ENCODE results near the gene PCBD2.
"Not testable (repeated sequence)": the region's sequence is repeated elsewhere in the genome, so short reads cannot be mapped to it uniquely, and the experiment has no call there.

The PCBD2 gene

GRCh38 chr5:134957920-134958608, 53.1 kb downstream of the PCBD2 start:
- in situ Hi-C loops (cut with MboI; ENCODE audit: low sequenced_read_pairs) = no loop called here

GRCh38 chr5:134958755-134959154, 53.8 kb downstream of the PCBD2 start:
- in situ Hi-C loops (cut with MboI; ENCODE audit: low sequenced_read_pairs) = no loop called here

GRCh38 chr5:134963098-134963497, 58.2 kb downstream of the PCBD2 start:
- in situ Hi-C loops (cut with MboI; ENCODE audit: low sequenced_read_pairs) = no loop called here

GRCh38 chr5:134964359-134965270, 59.7 kb downstream of the PCBD2 start:
- in situ Hi-C loops (cut with MboI; ENCODE audit: low sequenced_read_pairs) = no loop called here

GRCh38 chr5:134965271-134965825, 60.4 kb downstream of the PCBD2 start:
- in situ Hi-C loops (cut with MboI; ENCODE audit: low sequenced_read_pairs) = no loop called here

- in situ Hi-C loops (cut with MboI; ENCODE audit: low sequenced_read_pairs) = no loop called here
These were observed 62.7 kb downstream of the PCBD2 start, which contains the start of gene CATSPER3 for GRCh38 chr5:134967607-134968006. CATSPER3 (plus strand) TSS chr5:134967907; CDS start chr5:134967992, 85 bp downstream.

GRCh38 chr5:134968055-134968454, 63.1 kb downstream of the PCBD2 start:
- in situ Hi-C loops (cut with MboI; ENCODE audit: low sequenced_read_pairs) = no loop called here

GRCh38 chr5:134969166-134969565, 64.2 kb downstream of the PCBD2 start:
- in situ Hi-C loops (cut with MboI; ENCODE audit: low sequenced_read_pairs) = no loop called here

- in situ Hi-C loops (cut with MboI; ENCODE audit: low sequenced_read_pairs) = no loop called here
These were observed 70.3 kb downstream of the PCBD2 start for GRCh38 chr5:134975078-134975715.

GRCh38 chr5:134975843-134976242, 70.9 kb downstream of the PCBD2 start:
- in situ Hi-C loops (cut with MboI; ENCODE audit: low sequenced_read_pairs) = no loop called here

- in situ Hi-C loops (cut with MboI; ENCODE audit: low sequenced_read_pairs) = no loop called here
These were observed 71.9 kb downstream of the PCBD2 start for GRCh38 chr5:134976841-134977240.

- in situ Hi-C loops (cut with MboI; ENCODE audit: low sequenced_read_pairs) = no loop called here
These were observed 74.5 kb downstream of the PCBD2 start for GRCh38 chr5:134979416-134979815.

- in situ Hi-C loops (cut with MboI; ENCODE audit: low sequenced_read_pairs) = no loop called here
These were observed 77.3 kb downstream of the PCBD2 start for GRCh38 chr5:134982230-134982629.

GRCh38 chr5:134989266-134989830, 84.4 kb downstream of the PCBD2 start:
- in situ Hi-C loops (cut with MboI; ENCODE audit: low sequenced_read_pairs) = no loop called here

GRCh38 chr5:134990183-134990582, 85.3 kb downstream of the PCBD2 start:
- in situ Hi-C loops (cut with MboI; ENCODE audit: low sequenced_read_pairs) = not testable (repeated sequence)

GRCh38 chr5:134992148-134992547, 87.2 kb downstream of the PCBD2 start:
- in situ Hi-C loops (cut with MboI; ENCODE audit: low sequenced_read_pairs) = no loop called here

GRCh38 chr5:134993161-134993560, 88.2 kb downstream of the PCBD2 start:
- in situ Hi-C loops (cut with MboI; ENCODE audit: low sequenced_read_pairs) = no loop called here

- in situ Hi-C loops (cut with MboI; ENCODE audit: low sequenced_read_pairs) = no loop called here
These were observed 89.7 kb downstream of the PCBD2 start for GRCh38 chr5:134994560-134995156.

GRCh38 chr5:134995850-134996402, 91.0 kb downstream of the PCBD2 start:
- in situ Hi-C loops (cut with MboI; ENCODE audit: low sequenced_read_pairs) = no loop called here

GRCh38 chr5:134997015-134997414, 92.1 kb downstream of the PCBD2 start:
- in situ Hi-C loops (cut with MboI; ENCODE audit: low sequenced_read_pairs) = no loop called here
